ENCODE measurements around the gene KRT76.
"Not testable (repeated sequence)": the region's sequence is repeated elsewhere in the genome, so short reads cannot be mapped to it uniquely, and the experiment has no call there.

KRT76 gene

GRCh38 chr12:52797529-52797894 lies 20.4 kb upstream of the KRT76 start:
- no peak overlapping the region for H3K9ac ChIP-seq
- H4K20me1 ChIP-seq (ENCODE audit: insufficient read depth) = no peaks in the 10 kb centered on the region
- H3K79me2 ChIP-seq (ENCODE audit: insufficient read depth, low read depth) = no peaks in the 10 kb centered on the region
- H3K4me1 ChIP-seq (ENCODE audit: low read depth, poor library complexity, severe bottlenecking) = peaks cover 20% of the 10 kb centered on the region
- no peak overlapping the region for H3K27ac ChIP-seq
- H3K27me3 ChIP-seq (ENCODE audit: insufficient read depth, low read depth) = peaks cover 8% of the 10 kb centered on the region; the same call in 1 of the 2 replicates
- TF ChIP-seq CTCF (conservative IDR thresholded peaks at IDR 0.05; ENCODE audit: low read depth, low read length) = no peak
- H3K4me2 ChIP-seq = no peak overlapping the region
- H2AFZ ChIP-seq (ENCODE audit: low read depth) = no peak overlapping the region
- no peak overlapping the region for H3K4me3 ChIP-seq (IDR thresholded peaks at IDR 0.05; ENCODE audit: insufficient read depth, low read depth, low read length)
- no peaks in the 10 kb centered on the region for H3K36me3 ChIP-seq (ENCODE audit: insufficient read depth)

- Histone ChIP-seq H3K79me2 (ENCODE audit: insufficient read depth, low read depth) (no peaks in the 10 kb centered on the region), H3K27me3 (ENCODE audit: insufficient read depth, low read depth) (peaks cover 6% of the 10 kb centered on the region; the same call in 1 of the 2 replicates), H4K20me1 (ENCODE audit: insufficient read depth) (no peaks in the 10 kb centered on the region), H2AFZ (ENCODE audit: low read depth) (no peak overlapping the region), H3K4me1 (ENCODE audit: low read depth, poor library complexity, severe bottlenecking) (peaks cover 25% of the 10 kb centered on the region), H3K36me3 (ENCODE audit: insufficient read depth) (no peaks in the 10 kb centered on the region), H3K9ac (no peak overlapping the region), H3K4me3 (IDR thresholded peaks at IDR 0.05; ENCODE audit: insufficient read depth, low read depth, low read length) (no peak overlapping the region), H3K4me2 (no peak overlapping the region), H3K27ac (no peak overlapping the region)
- no peak for TF ChIP-seq CTCF (conservative IDR thresholded peaks at IDR 0.05; ENCODE audit: low read depth, low read length)
Observed at GRCh38 chr12:52796839-52797528, 19.8 kb upstream of the KRT76 start.

- no peak overlapping the region for H3K4me2 ChIP-seq
- H2AFZ ChIP-seq (ENCODE audit: low read depth) = no peak overlapping the region
- TF ChIP-seq CTCF (conservative IDR thresholded peaks at IDR 0.05; ENCODE audit: low read depth, low read length) = no peak
- peaks cover 28% of the 10 kb centered on the region for H3K4me1 ChIP-seq (ENCODE audit: low read depth, poor library complexity, severe bottlenecking)
- H3K27ac ChIP-seq = no peak overlapping the region
- H3K79me2 ChIP-seq (ENCODE audit: insufficient read depth, low read depth) = no peaks in the 10 kb centered on the region
- H3K36me3 ChIP-seq (ENCODE audit: insufficient read depth) = no peaks in the 10 kb centered on the region
- H3K9ac ChIP-seq = no peak overlapping the region
- no peak overlapping the region for H3K4me3 ChIP-seq (IDR thresholded peaks at IDR 0.05; ENCODE audit: insufficient read depth, low read depth, low read length)
- peaks cover 6% of the 10 kb centered on the region; the same call in 1 of the 2 replicates for H3K27me3 ChIP-seq (ENCODE audit: insufficient read depth, low read depth)
- H4K20me1 ChIP-seq (ENCODE audit: insufficient read depth) = no peaks in the 10 kb centered on the region
Observed at GRCh38 chr12:52796429-52796794, 19.3 kb upstream of the KRT76 start.

GRCh38 chr12:52795694-52796428 lies 18.7 kb upstream of the KRT76 start, which contains the start of gene KRT3:
Gene KRT3 (minus strand): TSS chr12:52796117. CDS start chr12:52796042, 75 bp downstream.
- Histone ChIP-seq H3K4me2 (no peak within 1 kb of the TSS), H3K36me3 (ENCODE audit: insufficient read depth) (no peaks in the 10 kb centered on the region), H2AFZ (ENCODE audit: low read depth) (no peak within 1 kb of the TSS), H3K9ac (no peak within 1 kb of the TSS), H3K27me3 (ENCODE audit: insufficient read depth, low read depth) (peaks cover 6% of the 10 kb centered on the region; the same call in 1 of the 2 replicates), H4K20me1 (ENCODE audit: insufficient read depth) (no peaks in the 10 kb centered on the region), H3K79me2 (ENCODE audit: insufficient read depth, low read depth) (no peaks in the 10 kb centered on the region), H3K4me3 (IDR thresholded peaks at IDR 0.05; ENCODE audit: insufficient read depth, low read depth, low read length) (no peak within 1 kb of the TSS), H3K27ac (no peak within 1 kb of the TSS), H3K4me1 (ENCODE audit: low read depth, poor library complexity, severe bottlenecking) (peaks cover 28% of the 10 kb centered on the region)
- no peak for TF ChIP-seq CTCF (conservative IDR thresholded peaks at IDR 0.05; ENCODE audit: low read depth, low read length)

GRCh38 chr12:52795332-52795674 lies 18.2 kb upstream of the KRT76 start:
- H3K4me1 ChIP-seq (ENCODE audit: low read depth, poor library complexity, severe bottlenecking) = peaks cover 28% of the 10 kb centered on the region
- not testable (repeated sequence) for H3K27me3 ChIP-seq (ENCODE audit: insufficient read depth, low read depth); H3K4me2 ChIP-seq; H3K4me3 ChIP-seq (IDR thresholded peaks at IDR 0.05; ENCODE audit: insufficient read depth, low read depth, low read length); H3K79me2 ChIP-seq (ENCODE audit: insufficient read depth, low read depth); H3K27ac ChIP-seq; H3K36me3 ChIP-seq (ENCODE audit: insufficient read depth); H3K9ac ChIP-seq; H2AFZ ChIP-seq (ENCODE audit: low read depth); H4K20me1 ChIP-seq (ENCODE audit: insufficient read depth)

All from KMS-11 (cell line).